ENCODE results near the gene NSDHL.

DNA sequence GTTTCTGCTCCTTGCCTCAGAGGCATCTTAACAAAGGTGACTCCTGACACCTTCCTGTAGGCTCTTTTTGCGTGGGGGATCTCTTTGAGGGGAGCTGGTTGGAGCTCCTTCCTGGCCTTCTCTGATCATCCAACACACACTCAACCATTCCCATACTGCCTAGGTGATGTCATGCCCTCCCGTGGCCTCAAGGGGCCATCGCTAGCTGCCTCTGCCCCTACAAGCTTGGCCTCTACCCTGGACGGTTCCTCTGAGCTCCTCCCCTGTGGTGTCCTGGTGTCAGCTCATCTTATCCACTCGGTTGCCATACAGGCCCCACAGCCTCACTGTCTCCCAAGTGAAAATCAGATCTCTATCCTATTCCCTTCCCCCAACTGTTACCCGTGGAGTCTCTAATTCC lies 53.3 kb downstream of the NSDHL start:
- TF ChIP-seq, protein P1, sequence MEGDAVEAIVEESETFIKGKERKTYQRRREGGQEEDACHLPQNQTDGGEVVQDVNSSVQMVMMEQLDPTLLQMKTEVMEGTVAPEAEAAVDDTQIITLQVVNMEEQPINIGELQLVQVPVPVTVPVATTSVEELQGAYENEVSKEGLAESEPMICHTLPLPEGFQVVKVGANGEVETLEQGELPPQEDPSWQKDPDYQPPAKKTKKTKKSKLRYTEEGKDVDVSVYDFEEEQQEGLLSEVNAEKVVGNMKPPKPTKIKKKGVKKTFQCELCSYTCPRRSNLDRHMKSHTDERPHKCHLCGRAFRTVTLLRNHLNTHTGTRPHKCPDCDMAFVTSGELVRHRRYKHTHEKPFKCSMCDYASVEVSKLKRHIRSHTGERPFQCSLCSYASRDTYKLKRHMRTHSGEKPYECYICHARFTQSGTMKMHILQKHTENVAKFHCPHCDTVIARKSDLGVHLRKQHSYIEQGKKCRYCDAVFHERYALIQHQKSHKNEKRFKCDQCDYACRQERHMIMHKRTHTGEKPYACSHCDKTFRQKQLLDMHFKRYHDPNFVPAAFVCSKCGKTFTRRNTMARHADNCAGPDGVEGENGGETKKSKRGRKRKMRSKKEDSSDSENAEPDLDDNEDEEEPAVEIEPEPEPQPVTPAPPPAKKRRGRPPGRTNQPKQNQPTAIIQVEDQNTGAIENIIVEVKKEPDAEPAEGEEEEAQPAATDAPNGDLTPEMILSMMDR (IDR thresholded peaks at IDR 0.05; ENCODE audit: poor library complexity) = no peak
- no peak for TF ChIP-seq EZH2phosphoT487 (IDR thresholded peaks at IDR 0.05; ENCODE audit: low read depth, severe bottlenecking, unreplicated experiment)
- TF ChIP-seq EZH2 (IDR thresholded peaks at IDR 0.05; ENCODE audit: borderline replicate concordance) = no peak

Measured in hepatocyte (in vitro differentiated cells).